ENCODE data around the gene AHNAK2. TPM values are rescaled to one million over a fixed set of nuclear protein-coding genes. Genes with fewer than 3 reads are reported as not detected.

The AHNAK2 gene
- total RNA-seq, 4 donors from 2014 or later, result 3.2 to 19.0 (median 10.7) TPM

GRCh38 chr14:104982548-104983230, 4.5 kb upstream of the AHNAK2 start:
- H3K27ac ChIP-seq, result no peak overlapping the region
- H3K4me3 ChIP-seq, result no peak overlapping the region
- TF ChIP-seq POLR2A (IDR thresholded peaks at IDR 0.05), result no peak
- no peak for TF ChIP-seq CTCF (IDR thresholded peaks at IDR 0.05)
- no peaks in the 10 kb centered on the region for H3K9me3 ChIP-seq
- peaks cover 0 to 21% (median 7%) of the 10 kb centered on the region in 4 donors for H3K4me1 ChIP-seq
- H3K27me3 ChIP-seq, result no peaks in the 10 kb centered on the region
- no peaks in the 10 kb centered on the region for H3K36me3 ChIP-seq
- DNase-seq, result peak in 1 of 3 donors; percentile 35

- no peak overlapping the region for H3K4me3 ChIP-seq
- no peak overlapping the region for H3K27ac ChIP-seq
- no peaks in the 10 kb centered on the region for H3K9me3 ChIP-seq
- TF ChIP-seq POLR2A (IDR thresholded peaks at IDR 0.05) (no peak), CTCF (IDR thresholded peaks at IDR 0.05) (no peak)
- no peaks in the 10 kb centered on the region for H3K27me3 ChIP-seq
- H3K4me1 ChIP-seq, result peaks cover 0 to 29% (median 12%) of the 10 kb centered on the region in 4 donors
- DNase-seq, result peak in 1 of 3 donors; percentile 34
- H3K36me3 ChIP-seq, result no peaks in the 10 kb centered on the region
Measured at GRCh38 chr14:104981699-104982541, 3.7 kb upstream of the AHNAK2 start.

- H3K27ac ChIP-seq, result peak overlapping the region in 1 of 4 donors; percentile 37
- H3K27me3 ChIP-seq, result no peaks in the 10 kb centered on the region
- no peaks in the 10 kb centered on the region for H3K36me3 ChIP-seq
- DNase-seq, result peak in 1 of 3 donors; percentile 37
- no peak for TF ChIP-seq POLR2A (IDR thresholded peaks at IDR 0.05)
- no peak for TF ChIP-seq CTCF (IDR thresholded peaks at IDR 0.05)
- peaks cover 0 to 29% (median 14%) of the 10 kb centered on the region in 4 donors for H3K4me1 ChIP-seq
- no peaks in the 10 kb centered on the region for H3K9me3 ChIP-seq
- H3K4me3 ChIP-seq, result no peak overlapping the region
Measured at GRCh38 chr14:104980611-104981531, 2.7 kb upstream of the AHNAK2 start.

- Histone ChIP-seq H3K36me3 (no peaks in the 10 kb centered on the region), H3K9me3 (no peaks in the 10 kb centered on the region), H3K4me3 (no peak overlapping the region), H3K27me3 (no peaks in the 10 kb centered on the region), H3K4me1 (peaks cover 0 to 31% (median 17%) of the 10 kb centered on the region in 4 donors), H3K27ac (peak overlapping the region in 1 of 4 donors; percentile 37)
- no peak for TF ChIP-seq CTCF (IDR thresholded peaks at IDR 0.05)
- TF ChIP-seq POLR2A (IDR thresholded peaks at IDR 0.05), result no peak
- DNase-seq, result peak in 1 of 3 donors; percentile 55
Measured at GRCh38 chr14:104979758-104980610, 1.8 kb upstream of the AHNAK2 start.

All from Peyer's patch (tissue), 4 donors.